Measurements from ENCODE around the gene BORCS5.

The BORCS5 gene

DNA sequence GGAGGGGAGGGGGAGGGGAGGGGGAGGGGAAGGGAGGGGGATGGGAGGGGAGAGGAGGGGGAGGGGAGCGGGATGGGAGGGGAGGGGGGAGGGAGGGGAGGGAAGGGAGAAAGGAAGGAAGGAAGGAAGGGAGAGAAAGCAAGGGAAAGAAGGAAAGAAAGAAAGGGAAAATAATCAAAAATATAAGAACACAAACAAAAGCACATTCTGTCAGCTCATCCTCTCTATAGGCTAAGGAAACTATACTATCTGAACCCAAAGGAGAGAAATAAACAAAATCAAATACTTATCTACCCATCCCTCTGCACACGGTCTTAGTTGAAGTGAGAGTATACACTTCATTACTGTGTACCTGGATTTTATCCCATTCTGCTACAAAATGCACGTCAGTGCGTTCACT, 33.8 kb upstream of the BORCS5 start:
- Histone ChIP-seq H3K36me3 (ENCODE audit: low read length) (no peaks in the 10 kb centered on the region), H4K20me1 (ENCODE audit: low read depth, low read length) (no peaks in the 10 kb centered on the region), H3K27ac (ENCODE audit: low read depth, low read length) (no peak overlapping the region), H3K4me2 (ENCODE audit: low read depth, low read length, poor library complexity, severe bottlenecking) (no peak overlapping the region), H2AFZ (ENCODE audit: low read depth, low read length, severe bottlenecking) (no peak overlapping the region), H3K9me3 (ENCODE audit: insufficient read depth, low read length) (no peaks in the 10 kb centered on the region), H3K79me2 (ENCODE audit: insufficient read depth, low read length) (no peaks in the 10 kb centered on the region), H3K4me3 (ENCODE audit: insufficient read depth, low read length, poor library complexity, severe bottlenecking) (no peak overlapping the region), H3F3A (ENCODE audit: insufficient read depth) (no peaks in the 10 kb centered on the region), H3K27me3 (ENCODE audit: low read length) (no peaks in the 10 kb centered on the region), H3K9ac (ENCODE audit: low read length) (no peak overlapping the region), H3K9me2 (replicated peaks; ENCODE audit: insufficient read depth, low read length) (no peaks in the 10 kb centered on the region)
- TF ChIP-seq, protein P1, sequence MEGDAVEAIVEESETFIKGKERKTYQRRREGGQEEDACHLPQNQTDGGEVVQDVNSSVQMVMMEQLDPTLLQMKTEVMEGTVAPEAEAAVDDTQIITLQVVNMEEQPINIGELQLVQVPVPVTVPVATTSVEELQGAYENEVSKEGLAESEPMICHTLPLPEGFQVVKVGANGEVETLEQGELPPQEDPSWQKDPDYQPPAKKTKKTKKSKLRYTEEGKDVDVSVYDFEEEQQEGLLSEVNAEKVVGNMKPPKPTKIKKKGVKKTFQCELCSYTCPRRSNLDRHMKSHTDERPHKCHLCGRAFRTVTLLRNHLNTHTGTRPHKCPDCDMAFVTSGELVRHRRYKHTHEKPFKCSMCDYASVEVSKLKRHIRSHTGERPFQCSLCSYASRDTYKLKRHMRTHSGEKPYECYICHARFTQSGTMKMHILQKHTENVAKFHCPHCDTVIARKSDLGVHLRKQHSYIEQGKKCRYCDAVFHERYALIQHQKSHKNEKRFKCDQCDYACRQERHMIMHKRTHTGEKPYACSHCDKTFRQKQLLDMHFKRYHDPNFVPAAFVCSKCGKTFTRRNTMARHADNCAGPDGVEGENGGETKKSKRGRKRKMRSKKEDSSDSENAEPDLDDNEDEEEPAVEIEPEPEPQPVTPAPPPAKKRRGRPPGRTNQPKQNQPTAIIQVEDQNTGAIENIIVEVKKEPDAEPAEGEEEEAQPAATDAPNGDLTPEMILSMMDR (IDR thresholded peaks at IDR 0.05; ENCODE audit: insufficient read depth, low read length, poor library complexity, severe bottlenecking), result no peak
- no peak for TF ChIP-seq EZH2phosphoT487 (conservative IDR thresholded peaks at IDR 0.05; ENCODE audit: low read length)

DNA sequence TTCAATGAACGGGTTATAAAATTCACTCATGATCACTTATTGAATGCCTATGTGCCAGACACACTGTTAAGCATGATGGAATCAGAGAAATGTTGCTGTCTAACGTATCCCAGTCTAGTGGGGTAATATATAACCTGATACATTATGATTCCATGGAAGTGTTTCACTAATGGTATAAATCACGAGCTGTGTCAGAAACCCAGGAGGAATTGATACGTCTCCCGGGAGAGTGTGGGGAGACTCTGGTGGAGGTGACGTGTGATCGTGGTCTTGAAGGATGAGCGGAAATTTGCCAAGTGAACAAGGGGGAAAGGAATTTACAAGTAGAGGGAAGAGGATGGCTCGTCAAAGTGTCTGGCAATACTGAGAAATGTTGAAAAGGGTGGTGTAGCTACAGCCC, 33.3 kb upstream of the BORCS5 start:
- H3K4me2 ChIP-seq (ENCODE audit: low read depth, low read length, poor library complexity, severe bottlenecking), result no peak overlapping the region
- H3K27ac ChIP-seq (ENCODE audit: low read depth, low read length), result no peak overlapping the region
- H3K36me3 ChIP-seq (ENCODE audit: low read length), result no peaks in the 10 kb centered on the region
- no peaks in the 10 kb centered on the region for H3F3A ChIP-seq (ENCODE audit: insufficient read depth)
- no peak overlapping the region for H3K4me3 ChIP-seq (ENCODE audit: insufficient read depth, low read length, poor library complexity, severe bottlenecking)
- H3K9me3 ChIP-seq (ENCODE audit: insufficient read depth, low read length), result no peaks in the 10 kb centered on the region
- no peak overlapping the region for H2AFZ ChIP-seq (ENCODE audit: low read depth, low read length, severe bottlenecking)
- H3K9me2 ChIP-seq (replicated peaks; ENCODE audit: insufficient read depth, low read length), result no peaks in the 10 kb centered on the region
- no peaks in the 10 kb centered on the region for H3K79me2 ChIP-seq (ENCODE audit: insufficient read depth, low read length)
- H3K9ac ChIP-seq (ENCODE audit: low read length), result no peak overlapping the region
- no peak for TF ChIP-seq EZH2phosphoT487 (conservative IDR thresholded peaks at IDR 0.05; ENCODE audit: low read length)
- TF ChIP-seq, protein P1 (IDR thresholded peaks at IDR 0.05; ENCODE audit: insufficient read depth, low read length, poor library complexity, severe bottlenecking), result no peak
- no peaks in the 10 kb centered on the region for H3K27me3 ChIP-seq (ENCODE audit: low read length)
- no peaks in the 10 kb centered on the region for H4K20me1 ChIP-seq (ENCODE audit: low read depth, low read length)

DNA sequence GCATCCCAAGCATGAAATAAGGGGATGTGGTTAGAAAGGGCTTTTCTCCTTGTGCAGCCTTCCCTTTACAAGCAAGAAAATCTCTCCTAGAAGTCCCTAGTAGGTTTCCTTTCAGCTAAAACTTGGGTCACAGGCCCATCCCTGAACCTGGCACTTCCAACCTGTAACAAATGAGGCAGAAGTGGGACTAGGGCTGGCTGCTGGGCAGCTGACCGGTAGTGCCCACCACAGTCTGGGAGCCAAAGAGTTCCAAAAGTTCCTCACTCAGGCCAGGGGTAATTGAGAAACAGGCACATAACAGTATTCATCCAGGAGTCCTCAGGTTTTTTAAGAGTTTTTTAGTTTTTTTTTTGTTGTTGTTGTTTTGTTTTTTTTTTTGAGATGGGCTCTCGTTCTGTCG, 30.6 kb upstream of the BORCS5 start:
- Histone ChIP-seq H3K4me2 (ENCODE audit: low read depth, low read length, poor library complexity, severe bottlenecking) (no peak overlapping the region), H2AFZ (ENCODE audit: low read depth, low read length, severe bottlenecking) (no peak overlapping the region), H3F3A (ENCODE audit: insufficient read depth) (no peaks in the 10 kb centered on the region), H3K27me3 (ENCODE audit: low read length) (no peaks in the 10 kb centered on the region), H3K4me3 (ENCODE audit: insufficient read depth, low read length, poor library complexity, severe bottlenecking) (no peak overlapping the region), H4K20me1 (ENCODE audit: low read depth, low read length) (no peaks in the 10 kb centered on the region), H3K9me3 (ENCODE audit: insufficient read depth, low read length) (no peaks in the 10 kb centered on the region), H3K36me3 (ENCODE audit: low read length) (no peaks in the 10 kb centered on the region), H3K9me2 (replicated peaks; ENCODE audit: insufficient read depth, low read length) (no peaks in the 10 kb centered on the region), H3K9ac (ENCODE audit: low read length) (no peak overlapping the region), H3K79me2 (ENCODE audit: insufficient read depth, low read length) (no peaks in the 10 kb centered on the region), H3K27ac (ENCODE audit: low read depth, low read length) (no peak overlapping the region)
- TF ChIP-seq EZH2phosphoT487 (conservative IDR thresholded peaks at IDR 0.05; ENCODE audit: low read length), result no peak
- TF ChIP-seq, protein P1 (IDR thresholded peaks at IDR 0.05; ENCODE audit: insufficient read depth, low read length, poor library complexity, severe bottlenecking), result no peak
